H9 (cell line): Measurements from ENCODE around the gene TFF2. TPM values are rescaled to one million over a fixed set of nuclear protein-coding genes. Genes with fewer than 3 reads are reported as not detected.

Experiments
- DNase-seq: peaks from one replicate; pipeline ENCODE4 v3.0.0-alpha.2; 2017
- H2AFZ ChIP-seq: one replicate; pipeline ENCODE4 v1.6.1; 2013; ENCODE audit warnings: mild to moderate bottlenecking, low read length, control low read depth, moderate library complexity
- H2AK5ac ChIP-seq: 2 replicates; pipeline ENCODE4 v1.6.1; 2013; ENCODE audit warnings: low read length, control low read depth, mixed read lengths; ENCODE audit not compliant: insufficient read length
- H2BK120ac ChIP-seq: one replicate; pipeline ENCODE4 v1.6.1; 2013; ENCODE audit warnings: low read depth, mild to moderate bottlenecking, low read length, control low read depth, inconsistent platforms; ENCODE audit not compliant: poor library complexity, severe bottlenecking
- H2BK12ac ChIP-seq: 2 replicates; pipeline ENCODE4 v1.6.1; 2013; ENCODE audit warnings: low read length, control low read depth, mixed read lengths, low read depth; ENCODE audit not compliant: insufficient read length
- H2BK15ac ChIP-seq: 2 replicates; pipeline ENCODE4 v1.6.1; 2013; ENCODE audit warnings: low read depth, low read length, control low read depth
- H2BK20ac ChIP-seq: one replicate; pipeline ENCODE4 v1.6.1; 2013; ENCODE audit warnings: low read depth, mild to moderate bottlenecking, low read length, control low read depth, inconsistent platforms; ENCODE audit not compliant: poor library complexity, severe bottlenecking
- H2BK5ac ChIP-seq: 2 replicates; pipeline ENCODE4 v1.6.1; 2013; ENCODE audit warnings: low read length, control low read depth, mixed read lengths; ENCODE audit not compliant: insufficient read length
- H3K14ac ChIP-seq: 2 replicates; pipeline ENCODE4 v1.6.1; 2013; ENCODE audit warnings: low read length, control low read depth; ENCODE audit not compliant: insufficient read depth
- H3K18ac ChIP-seq: 2 replicates; pipeline ENCODE4 v1.6.1; 2013; ENCODE audit warnings: low read depth, mild to moderate bottlenecking, mixed read lengths, low read length, control low read depth; ENCODE audit not compliant: insufficient read length
- H3K23ac ChIP-seq: 2 replicates; pipeline ENCODE4 v1.6.1; 2013; ENCODE audit warnings: low read length, control low read depth, mixed read lengths, low read depth; ENCODE audit not compliant: insufficient read length
- H3K23me2 ChIP-seq: 2 replicates; pipeline ENCODE4 v1.6.1; 2013; ENCODE audit warnings: low read depth, mild to moderate bottlenecking, mixed read lengths, low read length, control low read depth; ENCODE audit not compliant: insufficient read length, poor library complexity, severe bottlenecking
- H3K27ac ChIP-seq: 2 replicates; pipeline ENCODE4 v1.5.1; 2013; ENCODE audit warnings: low read length, control low read depth, mixed read lengths, low read depth; ENCODE audit not compliant: insufficient read length
- H3K27me3 ChIP-seq: 2 replicates; pipeline ENCODE4 v1.6.1; 2013; ENCODE audit warnings: low read length, control low read depth, inconsistent platforms; ENCODE audit not compliant: insufficient read depth
- H3K4ac ChIP-seq: 2 replicates; pipeline ENCODE4 v1.6.1; 2013; ENCODE audit warnings: low read depth, mild to moderate bottlenecking, control low read depth, inconsistent platforms, low read length, moderate library complexity
- H3K4me1 ChIP-seq: 2 replicates; pipeline ENCODE4 v1.6.1; 2013; ENCODE audit warnings: low read length, control low read depth, inconsistent platforms; ENCODE audit not compliant: insufficient read depth
- H3K4me2 ChIP-seq: 2 replicates; pipeline ENCODE4 v1.6.1; 2013; ENCODE audit warnings: low read length, control low read depth, mixed read lengths; ENCODE audit not compliant: insufficient read length, insufficient read depth
- H3K56ac ChIP-seq: 2 replicates; pipeline ENCODE4 v1.6.1; 2013; ENCODE audit warnings: low read depth, mild to moderate bottlenecking, mixed read lengths, low read length, control low read depth; ENCODE audit not compliant: insufficient read length
- H3K79me1 ChIP-seq: 2 replicates; pipeline ENCODE4 v1.6.1; 2013; ENCODE audit warnings: low read depth, mild to moderate bottlenecking, moderate library complexity, low read length, control low read depth, inconsistent platforms; ENCODE audit not compliant: insufficient read depth, poor library complexity, severe bottlenecking
- H3K79me2 ChIP-seq: 2 replicates; pipeline ENCODE4 v1.6.1; 2013; ENCODE audit warnings: low read length, control low read depth, inconsistent platforms; ENCODE audit not compliant: insufficient read depth
- H3K9ac ChIP-seq: 2 replicates; pipeline ENCODE4 v1.6.1; 2013; ENCODE audit warnings: low read length, control low read depth, mixed read lengths; ENCODE audit not compliant: insufficient read length; ENCODE audit errors: extremely low read depth
- H3K9me3 ChIP-seq: one replicate; pipeline ENCODE4 v1.6.1; 2013; ENCODE audit warnings: low read depth, low read length, inconsistent platforms; ENCODE audit not compliant: control insufficient read depth
- H3T11ph ChIP-seq: one replicate; pipeline ENCODE4 v1.6.1; 2013; ENCODE audit warnings: mild to moderate bottlenecking, low read length, control low read depth, inconsistent platforms
- H4K20me1 ChIP-seq: one replicate; pipeline ENCODE4 v1.6.1; 2013; ENCODE audit not compliant: control insufficient read depth, insufficient read length, insufficient read depth
- H4K5ac ChIP-seq: 2 replicates; pipeline ENCODE4 v1.6.1; 2013; ENCODE audit warnings: low read depth, mild to moderate bottlenecking, mixed read lengths, low read length, control low read depth; ENCODE audit not compliant: insufficient read length
- H4K8ac ChIP-seq: replicated peaks from 2 replicates; pipeline ENCODE4 v1.6.1; 2013; ENCODE audit warnings: low read length, control low read depth, mixed read lengths, low read depth; ENCODE audit not compliant: insufficient read length
- H4K91ac ChIP-seq: 2 replicates; pipeline ENCODE4 v1.6.1; 2013; ENCODE audit warnings: low read depth, mild to moderate bottlenecking, moderate library complexity, mixed read lengths, low read length, control low read depth; ENCODE audit not compliant: insufficient read length
- H3K27ac Mint-ChIP-seq, 3 experiments: 2 replicates in 2 of 3; 3 replicates in 1 of 3; pipeline ENCODE4 v1.8.0; 2020 to 2021; ENCODE audit warnings: mixed read lengths in 3 of 3, mild to moderate bottlenecking in 1 of 3, moderate library complexity in 1 of 3
- H3K27me3 Mint-ChIP-seq: 2 replicates; pipeline ENCODE4 v1.8.0; 2021; ENCODE audit warnings: low read depth, mild to moderate bottlenecking, moderate library complexity, mixed read lengths
- H3K36me3 Mint-ChIP-seq, 3 experiments: 2 replicates in 2 of 3; 3 replicates in 1 of 3; pipeline ENCODE4 v1.8.0; 2020 to 2021; ENCODE audit warnings: low read depth in 3 of 3, mixed read lengths in 3 of 3; ENCODE audit not compliant: insufficient read depth in 1 of 3
- H3K4me1 Mint-ChIP-seq, 2 experiments: 2 replicates each; pipeline ENCODE4 v1.8.0; 2020; ENCODE audit warnings: mixed read lengths in 2 of 2
- H3K4me3 Mint-ChIP-seq, 2 experiments: 2 replicates in 1 of 2; 3 replicates in 1 of 2; pipeline ENCODE4 v1.8.0; 2020 to 2021; ENCODE audit warnings: mild to moderate bottlenecking in 2 of 2, mixed read lengths in 2 of 2, moderate library complexity in 1 of 2
- H3K9me3 Mint-ChIP-seq, 2 experiments: 2 replicates in 1 of 2; 3 replicates in 1 of 2; pipeline ENCODE4 v1.8.0; 2020; ENCODE audit warnings: mild to moderate bottlenecking in 2 of 2, mixed read lengths in 2 of 2, moderate library complexity in 1 of 2
- WGBS: extraction: QIAGEN DNeasy Blood & Tissue Kit; methylation state at CpG from one replicate; pipeline ENCODE4 v1.1.7; 2013; ENCODE audit warnings: missing lambda C conversion rate, low lambda C conversion rate, mixed read lengths; ENCODE audit not compliant: insufficient read length; ENCODE audit errors: extremely low coverage; 5-methylcytosine and 5-hydroxymethylcytosine counted together
- total RNA-seq: library from RNA; stranded (reverse); gene quantifications from 2 replicates; pipeline ENCODE4 v1.2.1, GENCODE V29; 2021
- TF ChIP-seq, protein P1 (sequence below): fragments of 200-600 bp; sonication (generic); conservative IDR thresholded peaks from 3 replicates; pipeline ENCODE4 v1.8.0; 2021; ENCODE audit warnings: antibody characterized with exemption, mild to moderate bottlenecking

Gene TFF2
- total RNA-seq, 1 experiment from 2014 or later, result not detected

GRCh38 chr21:42388740-42389448 is 38.1 kb upstream of the TFF2 start:
- H3K4me3 Mint-ChIP-seq, result peak overlapping the region in 1 of 2 experiments; percentile 40; a peak in 2 of 5 replicates
- H3K27ac Mint-ChIP-seq, result peak overlapping the region; percentile 57 to 89 (median 76); a peak in 3 of 7 replicates
- no CpG with 5 or more reads among the region's 20 CpGs for WGBS
- H3K9me3 Mint-ChIP-seq, result peaks cover 0 to 7% of the 10 kb centered on the region in 2 experiments; a peak in 1 of 5 replicates
- Histone ChIP-seq H3K4ac (no peak overlapping the region), H2AFZ (no peak overlapping the region), H3K27ac (no peak overlapping the region), H2BK12ac (no peak overlapping the region), H3K4me1 (peaks cover 6% of the 10 kb centered on the region; the same call in 1 of the 2 replicates), H3K23ac (no peak overlapping the region), H3T11ph (no peak overlapping the region), H3K79me1 (no peaks in the 10 kb centered on the region), H4K20me1 (peaks cover 2% of the 10 kb centered on the region), H3K9ac (no peak overlapping the region), H4K91ac (peak overlapping the region; percentile 23), H3K56ac (no peak overlapping the region), H3K79me2 (no peaks in the 10 kb centered on the region), H2AK5ac (no peak overlapping the region), H3K27me3 (no peaks in the 10 kb centered on the region), H2BK15ac (no peak overlapping the region), H3K14ac (no peak overlapping the region), H4K5ac (no peak overlapping the region), H3K9me3 (no peaks in the 10 kb centered on the region), H2BK5ac (no peak overlapping the region), H2BK20ac (no peak overlapping the region), H4K8ac (no peak overlapping the region), H3K18ac (peak overlapping the region; percentile 10), H2BK120ac (no peak overlapping the region), H3K23me2 (no peaks in the 10 kb centered on the region), H3K4me2 (peak overlapping the region; percentile 8)
- peaks cover 0 to 2% (median 0%) of the 10 kb centered on the region in 3 experiments; a peak in 3 of 7 replicates for H3K36me3 Mint-ChIP-seq
- H3K27me3 Mint-ChIP-seq, result peaks cover 25% of the 10 kb centered on the region
- TF ChIP-seq, protein P1, sequence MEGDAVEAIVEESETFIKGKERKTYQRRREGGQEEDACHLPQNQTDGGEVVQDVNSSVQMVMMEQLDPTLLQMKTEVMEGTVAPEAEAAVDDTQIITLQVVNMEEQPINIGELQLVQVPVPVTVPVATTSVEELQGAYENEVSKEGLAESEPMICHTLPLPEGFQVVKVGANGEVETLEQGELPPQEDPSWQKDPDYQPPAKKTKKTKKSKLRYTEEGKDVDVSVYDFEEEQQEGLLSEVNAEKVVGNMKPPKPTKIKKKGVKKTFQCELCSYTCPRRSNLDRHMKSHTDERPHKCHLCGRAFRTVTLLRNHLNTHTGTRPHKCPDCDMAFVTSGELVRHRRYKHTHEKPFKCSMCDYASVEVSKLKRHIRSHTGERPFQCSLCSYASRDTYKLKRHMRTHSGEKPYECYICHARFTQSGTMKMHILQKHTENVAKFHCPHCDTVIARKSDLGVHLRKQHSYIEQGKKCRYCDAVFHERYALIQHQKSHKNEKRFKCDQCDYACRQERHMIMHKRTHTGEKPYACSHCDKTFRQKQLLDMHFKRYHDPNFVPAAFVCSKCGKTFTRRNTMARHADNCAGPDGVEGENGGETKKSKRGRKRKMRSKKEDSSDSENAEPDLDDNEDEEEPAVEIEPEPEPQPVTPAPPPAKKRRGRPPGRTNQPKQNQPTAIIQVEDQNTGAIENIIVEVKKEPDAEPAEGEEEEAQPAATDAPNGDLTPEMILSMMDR, result no peak
- DNase-seq, result no peak
- peaks cover 38 to 40% of the 10 kb centered on the region in 2 experiments for H3K4me1 Mint-ChIP-seq
